Kidney epithelial cell (primary cell): ENCODE measurements around the gene L1TD1. TPM values are rescaled to one million over a fixed set of nuclear protein-coding genes. Genes with fewer than 3 reads are reported as not detected.
"Not testable (repeated sequence)": the region's sequence is repeated elsewhere in the genome, so short reads cannot be mapped to it uniquely, and the experiment has no call there.

ENCODE experiments used
- DNase-seq: peaks from one replicate; pipeline ENCODE4 v3.0.0-alpha.2; 2010; ENCODE audit warnings: low read depth
- H3K27me3 ChIP-seq: 2 replicates; pipeline ENCODE4 v1.6.0; 2011; ENCODE audit warnings: low read length; ENCODE audit not compliant: control insufficient read depth, insufficient read depth
- H3K36me3 ChIP-seq: 2 replicates; pipeline ENCODE4 v1.5.1; 2011; ENCODE audit warnings: low read length; ENCODE audit not compliant: control insufficient read depth, insufficient read depth
- H3K4me3 ChIP-seq: 2 replicates; pipeline ENCODE4 v1.5.1; 2011; ENCODE audit warnings: low read depth, mild to moderate bottlenecking, control low read depth, low read length
- CTCF ChIP-seq: IDR thresholded peaks from 2 replicates; pipeline ENCODE4 v1.5.1; 2011; ENCODE audit warnings: mild to moderate bottlenecking, moderate library complexity, low read length, control low read depth, inconsistent platforms; ENCODE audit not compliant: insufficient read depth, poor library complexity, severe bottlenecking
- total RNA-seq: library from RNA; depleted of rRNA; stranded (reverse); fragments of >200 nt; gene quantifications from 2 replicates; pipeline ENCODE4 v1.2.3, GENCODE V29; 2015

Gene L1TD1
- total RNA-seq, 1 donor from 2014 or later: 0.88 TPM

GRCh38 chr1:62184336-62184735, 10.3 kb upstream of the L1TD1 start:
- DNase-seq: no peak
- Histone ChIP-seq H3K36me3 (no peaks in the 10 kb centered on the region), H3K4me3 (no peak overlapping the region), H3K27me3 (no peaks in the 10 kb centered on the region)
- TF ChIP-seq CTCF: no peak

GRCh38 chr1:62185233-62185632, 9.4 kb upstream of the L1TD1 start:
- not testable (repeated sequence) for DNase-seq, H3K4me3 ChIP-seq, H3K36me3 ChIP-seq, H3K27me3 ChIP-seq

- H3K4me3 ChIP-seq: no peak overlapping the region
- TF ChIP-seq CTCF: no peak
- no peaks in the 10 kb centered on the region for H3K27me3 ChIP-seq
- DNase-seq: no peak
- no peaks in the 10 kb centered on the region for H3K36me3 ChIP-seq
Measured at GRCh38 chr1:62185677-62186076, 9.0 kb upstream of the L1TD1 start.

GRCh38 chr1:62187548-62187947, 7.1 kb upstream of the L1TD1 start:
- DNase-seq: no peak
- no peaks in the 10 kb centered on the region for H3K36me3 ChIP-seq
- no peak overlapping the region for H3K4me3 ChIP-seq
- H3K27me3 ChIP-seq: no peaks in the 10 kb centered on the region
- no peak for TF ChIP-seq CTCF

GRCh38 chr1:62188111-62188510, 6.5 kb upstream of the L1TD1 start:
- no peak for TF ChIP-seq CTCF
- H3K27me3 ChIP-seq: no peaks in the 10 kb centered on the region
- H3K36me3 ChIP-seq: no peaks in the 10 kb centered on the region
- H3K4me3 ChIP-seq: no peak overlapping the region
- no peak for DNase-seq

- no peak for DNase-seq
- Histone ChIP-seq H3K4me3 (no peak overlapping the region), H3K27me3 (peaks cover 24% of the 10 kb centered on the region), H3K36me3 (no peaks in the 10 kb centered on the region)
- TF ChIP-seq CTCF: no peak
Measured at GRCh38 chr1:62196086-62196690, 1.5 kb downstream of the L1TD1 start.
